A204.1 (cell line): Measurements from ENCODE around the gene ABCC9.

Experiments
- FAIRE-seq: peaks from 2 replicates; lab custom pipeline; 2012; peaks lifted over from hg19 to GRCh38; lab: Jason Lieb, UNC

ABCC9 gene

DNA sequence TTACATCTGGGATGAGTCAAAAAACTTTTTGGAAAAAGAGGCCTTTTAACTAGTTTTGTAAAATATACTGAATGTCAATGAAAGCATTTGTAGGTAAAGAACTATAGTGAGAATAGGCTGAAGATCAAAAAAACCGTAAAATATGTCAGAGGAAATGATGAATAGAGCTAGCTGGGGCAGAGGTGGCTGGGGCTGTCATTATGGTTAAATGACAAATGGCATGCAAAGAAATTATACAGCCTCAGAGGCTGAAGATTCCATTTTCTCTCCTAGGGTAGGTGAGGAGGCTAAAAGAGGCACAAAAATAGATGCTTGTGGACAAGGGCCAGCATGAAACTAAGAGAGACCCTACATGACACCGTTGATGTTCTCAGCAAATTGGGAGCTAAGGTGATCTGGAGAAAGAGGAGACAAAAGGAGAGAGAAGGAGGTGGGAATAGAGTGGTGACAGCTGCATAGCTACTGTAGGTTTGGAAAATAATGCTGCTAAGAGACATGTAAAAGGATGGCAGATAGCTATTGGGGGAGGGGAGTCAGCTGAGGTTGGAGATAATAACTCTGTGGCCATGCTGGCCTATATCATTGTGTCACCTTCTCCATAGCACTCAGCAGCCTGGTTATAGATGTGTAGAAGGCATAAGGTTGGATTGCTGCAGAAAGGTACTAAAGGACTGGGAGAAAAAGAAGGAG, 63.8 kb downstream of the ABCC9 start:
- no peak for FAIRE-seq

DNA sequence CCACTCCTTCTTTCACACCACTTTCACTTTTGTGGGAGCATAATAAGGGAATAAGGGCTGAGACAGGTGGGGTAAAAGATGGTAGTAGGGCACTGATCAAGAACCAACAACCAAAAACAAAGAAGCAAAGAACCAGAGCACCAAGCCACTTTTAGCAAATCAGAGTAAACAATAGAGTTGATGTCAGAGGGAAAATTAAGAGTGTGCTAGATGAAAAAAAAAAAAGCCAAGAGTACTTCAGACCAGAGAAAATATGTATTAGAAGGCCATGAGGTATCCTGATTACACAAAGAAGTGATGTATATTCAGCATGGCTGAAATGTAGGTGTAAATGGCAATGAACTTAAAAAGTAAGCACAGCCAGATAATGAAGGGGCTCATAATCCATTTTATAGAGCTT, 75.4 kb downstream of the ABCC9 start:
- FAIRE-seq = no peak

DNA sequence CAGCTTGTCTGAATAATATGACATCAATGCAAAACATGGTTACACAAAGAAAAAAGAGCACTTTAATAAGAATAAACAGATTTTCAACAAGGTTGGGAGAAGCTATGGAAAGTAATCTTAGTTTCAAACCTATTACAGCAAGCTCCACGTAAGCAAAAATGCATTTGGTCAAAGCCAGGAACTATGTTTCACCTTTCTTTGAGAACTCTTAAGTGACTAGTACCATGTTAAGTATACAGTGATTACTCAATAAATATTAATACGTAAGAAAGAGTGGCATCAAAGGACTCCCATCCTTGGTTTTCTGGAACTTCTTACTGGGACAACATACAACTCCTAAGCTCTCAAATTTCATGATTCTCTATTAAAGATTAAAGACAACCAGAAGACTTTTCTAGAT, 80.7 kb downstream of the ABCC9 start:
- no peak for FAIRE-seq

DNA sequence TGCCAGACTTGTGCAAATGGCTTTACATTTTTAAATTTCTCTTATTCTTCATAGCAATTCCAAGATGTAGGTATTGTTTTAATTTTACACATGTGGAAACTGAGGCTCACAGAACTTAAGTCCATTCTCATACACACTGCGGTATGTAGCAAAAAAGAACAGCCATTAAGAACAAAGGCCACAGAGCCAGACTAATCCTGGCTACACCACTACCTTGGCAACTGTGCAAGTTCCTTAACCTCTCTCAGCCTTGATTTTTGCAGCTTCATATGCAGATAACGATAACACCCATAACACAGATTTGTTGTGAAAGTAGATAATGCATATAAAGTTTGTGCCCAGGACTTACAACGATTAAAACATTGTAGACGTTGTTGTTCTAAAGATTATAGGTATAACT, 81.1 kb downstream of the ABCC9 start:
- no peak for FAIRE-seq

DNA sequence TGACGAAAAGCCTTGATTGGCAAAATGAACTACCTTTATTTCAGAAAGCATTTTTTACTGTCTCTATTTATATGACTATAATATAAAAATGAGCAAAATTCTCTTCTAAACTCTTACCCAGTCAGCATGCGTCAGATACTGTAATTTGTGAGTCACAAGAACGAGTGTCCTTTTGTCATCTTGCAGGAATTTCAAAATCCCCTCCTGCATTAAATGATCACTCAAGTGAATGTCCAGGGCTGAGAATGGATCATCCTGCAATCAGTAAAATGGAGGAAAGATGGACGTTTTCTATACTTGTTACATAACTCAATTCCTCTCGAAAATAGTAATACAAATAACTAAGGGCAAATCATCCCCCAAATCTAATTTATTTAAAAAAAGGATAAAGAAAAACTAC, 89.0 kb downstream of the ABCC9 start:
- no peak for FAIRE-seq

DNA sequence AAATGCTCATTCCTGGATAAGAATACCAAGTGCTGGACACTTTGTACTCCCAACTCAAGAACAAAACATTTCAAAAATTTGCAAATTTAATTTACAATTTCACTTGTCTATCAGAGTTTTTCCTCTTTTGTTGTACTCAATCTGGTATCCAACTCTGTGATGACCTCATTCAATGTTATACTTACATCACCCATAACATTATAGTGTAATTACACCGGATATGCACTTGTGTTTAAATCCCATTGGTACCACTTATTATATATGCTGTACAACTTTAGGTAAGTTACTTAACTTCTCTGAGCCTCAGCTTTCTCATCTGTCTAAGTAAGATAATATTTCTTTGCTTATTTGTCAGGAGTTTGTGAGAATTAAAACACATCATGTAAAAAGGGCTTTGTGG, 90.1 kb downstream of the ABCC9 start:
- FAIRE-seq = no peak

DNA sequence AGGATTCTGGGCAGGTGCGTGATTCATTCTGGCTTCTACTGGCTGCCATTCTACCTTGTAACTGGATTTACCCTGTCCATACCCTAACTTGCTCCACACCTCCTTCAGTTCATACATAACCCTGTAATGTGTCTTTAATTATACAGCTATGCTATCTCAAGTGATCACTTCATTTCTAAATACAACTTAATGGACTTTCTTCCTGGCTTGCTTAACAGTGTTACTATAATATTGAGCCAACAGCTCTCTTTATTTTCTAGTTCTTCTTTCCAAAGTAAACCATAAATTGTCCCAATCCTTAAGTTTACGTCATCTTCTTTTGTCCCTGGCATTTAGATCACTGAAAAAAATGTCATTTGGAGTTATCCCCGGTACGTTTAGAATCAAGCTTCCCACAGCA, 90.8 kb downstream of the ABCC9 start:
- no peak for FAIRE-seq

DNA sequence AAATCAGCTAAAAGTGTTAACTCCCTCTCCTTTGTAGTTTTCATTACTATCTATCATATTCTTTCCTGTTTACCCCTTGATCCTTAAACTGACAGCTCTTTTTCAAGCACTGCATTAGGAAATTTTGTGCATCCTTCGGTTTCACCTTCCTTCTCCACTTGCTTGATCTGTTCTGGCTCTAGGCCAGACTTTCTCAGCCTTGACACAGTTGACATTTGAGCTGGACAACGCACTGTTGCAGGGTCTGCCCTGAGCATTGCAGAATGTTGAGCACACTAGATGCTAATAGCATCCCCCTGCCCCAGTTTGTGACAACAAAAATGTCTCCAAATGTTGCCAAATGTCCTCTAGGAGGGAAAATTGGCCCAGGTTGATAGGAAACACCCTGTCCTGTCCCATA, 91.3 kb downstream of the ABCC9 start:
- no peak for FAIRE-seq

DNA sequence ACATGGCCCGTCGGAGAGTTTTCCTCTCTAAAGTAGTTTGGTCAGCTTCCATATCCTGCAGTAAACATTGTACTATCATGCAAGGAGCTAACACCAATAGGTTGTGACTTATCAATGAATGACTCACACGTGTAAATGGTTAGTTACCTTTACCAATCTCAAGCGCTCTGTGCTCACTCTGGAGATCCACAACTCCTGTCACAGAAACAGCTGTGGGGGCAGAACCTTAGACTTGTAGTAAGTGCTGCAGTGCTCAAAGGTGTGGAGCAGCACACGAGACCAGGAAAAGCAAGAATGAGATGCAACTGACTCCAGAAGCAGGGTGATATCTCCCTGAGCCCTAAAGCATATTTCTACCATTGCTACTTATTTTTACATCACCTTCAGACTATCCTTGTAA, 93.0 kb downstream of the ABCC9 start:
- no peak for FAIRE-seq

DNA sequence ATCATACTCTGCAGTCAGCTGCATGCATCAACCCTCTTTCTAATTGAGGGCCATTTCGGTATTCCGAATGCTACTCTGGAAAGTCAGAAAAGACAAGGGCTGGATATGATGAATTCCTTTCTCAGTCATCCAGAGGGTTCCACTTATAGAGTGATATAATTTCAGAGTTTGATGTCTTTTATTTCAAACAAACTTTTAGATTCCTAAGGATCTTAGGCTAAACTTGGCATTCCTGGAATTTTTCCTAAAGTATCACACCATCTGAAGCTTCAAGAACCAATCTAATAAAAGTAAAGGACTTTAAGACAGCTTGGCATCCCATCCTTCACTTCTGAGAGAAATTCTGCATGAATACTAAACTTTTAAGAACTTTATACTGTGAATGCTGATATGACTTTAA, 97.4 kb downstream of the ABCC9 start:
- FAIRE-seq = no peak

DNA sequence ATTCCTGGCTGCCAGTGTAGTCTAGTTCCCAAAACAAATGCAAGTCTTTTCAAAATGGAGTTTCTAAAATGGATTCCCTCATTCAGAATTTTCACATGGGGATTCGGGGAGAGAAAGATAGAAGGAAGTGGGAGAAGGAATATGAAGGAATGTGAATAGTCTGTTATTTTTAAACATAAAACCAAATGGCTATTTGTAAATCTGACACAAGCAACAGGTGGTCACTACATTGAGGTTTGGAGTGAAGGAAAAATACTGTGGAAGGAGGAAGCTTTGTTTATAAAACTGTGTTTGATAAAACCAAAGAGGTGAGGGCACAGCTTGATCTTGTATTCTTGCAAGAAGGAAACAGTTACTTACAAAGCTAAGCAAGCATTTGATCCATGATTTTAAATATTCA, 101.5 kb downstream of the ABCC9 start:
- no peak for FAIRE-seq

DNA sequence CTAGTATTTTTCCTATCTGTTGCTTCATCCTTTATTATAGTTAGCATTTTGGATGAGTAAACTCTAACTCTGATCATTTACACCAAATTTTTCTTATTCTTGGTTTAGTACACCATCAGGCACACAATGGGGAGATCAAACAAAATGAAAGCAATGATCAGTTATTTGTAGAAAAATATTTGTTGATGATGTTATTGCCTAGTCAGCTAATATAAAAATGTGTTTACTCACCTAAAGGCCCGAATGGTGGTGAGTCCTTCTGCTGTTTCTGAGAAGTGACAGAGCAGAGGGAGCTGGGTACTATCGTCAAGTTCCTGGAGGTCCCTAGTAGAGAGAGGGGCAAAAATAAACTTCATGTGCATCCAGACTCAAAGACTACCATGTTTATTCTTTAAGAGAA, 103.4 kb downstream of the ABCC9 start:
- no peak for FAIRE-seq

DNA sequence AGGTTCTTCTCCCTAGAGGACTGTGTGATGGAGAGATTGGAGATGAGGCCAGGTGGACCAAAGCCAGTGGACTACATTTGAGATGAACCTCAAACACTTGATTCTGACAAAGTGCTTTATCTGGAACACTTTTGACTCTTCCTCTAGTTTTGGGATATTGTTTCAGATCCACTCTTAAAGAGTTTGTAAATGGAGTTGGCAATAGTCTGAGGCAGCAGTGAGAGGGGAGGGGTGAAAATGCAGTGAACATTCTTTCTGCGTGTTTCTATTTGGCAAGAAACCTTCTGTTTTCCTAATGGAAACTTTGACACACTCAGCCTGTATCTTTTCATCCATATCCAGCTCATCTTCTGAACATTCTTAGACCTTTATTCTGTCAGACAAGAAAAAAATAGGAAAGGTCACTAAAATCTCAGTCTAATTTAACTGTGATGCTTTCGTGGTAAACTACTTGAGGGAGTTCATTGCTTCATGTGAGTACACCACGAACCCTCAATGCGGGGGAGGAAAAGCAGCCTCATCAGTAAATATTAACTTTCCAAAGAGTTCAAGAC, 109.4 kb downstream of the ABCC9 start:
- FAIRE-seq = no peak

DNA sequence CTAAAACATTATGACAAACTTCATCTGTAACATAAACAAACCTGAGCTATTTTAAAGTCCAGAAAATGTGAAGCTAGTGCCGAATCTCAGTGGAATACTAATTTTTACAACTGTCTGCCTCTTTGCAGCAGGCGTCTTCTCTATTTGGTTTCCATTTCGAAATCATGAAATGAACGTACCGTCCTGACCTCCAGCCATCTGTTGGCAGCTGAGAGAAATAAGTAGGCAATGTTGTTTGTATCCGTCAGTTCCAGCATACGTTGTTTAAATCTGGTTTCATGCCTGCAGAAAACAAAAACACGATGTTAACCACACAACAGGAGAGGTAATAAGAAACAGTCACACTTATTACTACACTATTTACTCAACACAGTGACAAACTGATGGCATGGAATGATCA, 112.4 kb downstream of the ABCC9 start:
- no peak for FAIRE-seq

DNA sequence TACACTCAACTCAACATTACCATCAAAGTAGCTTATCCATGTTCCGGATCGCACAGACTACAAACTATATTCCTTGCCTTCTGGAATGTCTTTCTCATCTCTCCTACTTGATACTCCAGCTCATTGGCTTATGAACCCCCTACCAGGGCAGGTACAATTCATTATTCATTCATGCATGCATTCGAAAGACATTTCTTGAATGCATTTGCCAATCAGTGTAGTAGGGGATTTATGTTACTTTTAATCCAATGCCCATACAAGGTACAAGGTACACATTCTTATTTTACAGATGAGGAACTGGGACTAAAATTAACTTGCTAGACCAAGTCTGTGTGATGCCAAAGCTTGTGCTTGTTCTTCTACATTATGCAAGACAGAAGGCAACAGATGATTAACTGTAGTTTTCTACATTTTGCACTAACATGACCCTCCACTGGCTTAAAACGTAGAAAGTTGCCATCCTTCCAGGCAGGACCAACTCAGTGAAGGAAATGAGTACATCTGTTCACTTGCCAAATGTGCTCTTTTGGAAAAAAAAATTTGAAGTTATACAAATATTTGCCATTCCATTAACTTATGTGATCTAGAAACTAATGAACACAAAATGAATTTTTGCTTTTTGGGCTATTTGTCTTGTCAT, 113.0 kb downstream of the ABCC9 start:
- no peak for FAIRE-seq

DNA sequence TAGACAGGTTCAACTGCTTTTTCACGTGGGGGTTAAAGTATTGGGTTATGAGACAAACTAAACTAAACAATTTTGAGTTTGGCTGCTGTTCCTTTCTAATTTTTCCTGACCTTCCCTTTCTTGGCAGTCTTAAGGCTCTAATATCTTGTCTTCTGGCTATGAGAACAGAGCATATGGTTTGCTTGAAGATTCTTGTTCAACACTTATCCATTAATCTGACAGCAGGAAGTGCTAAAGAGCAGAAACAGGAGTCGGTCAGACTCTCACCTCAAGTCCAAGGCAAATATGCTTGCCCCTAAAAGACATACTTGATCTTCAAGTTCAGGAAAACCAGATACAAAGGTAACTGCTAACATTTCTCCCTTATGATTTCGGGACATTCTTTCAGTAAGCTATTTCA, 114.1 kb downstream of the ABCC9 start:
- FAIRE-seq = no peak

DNA sequence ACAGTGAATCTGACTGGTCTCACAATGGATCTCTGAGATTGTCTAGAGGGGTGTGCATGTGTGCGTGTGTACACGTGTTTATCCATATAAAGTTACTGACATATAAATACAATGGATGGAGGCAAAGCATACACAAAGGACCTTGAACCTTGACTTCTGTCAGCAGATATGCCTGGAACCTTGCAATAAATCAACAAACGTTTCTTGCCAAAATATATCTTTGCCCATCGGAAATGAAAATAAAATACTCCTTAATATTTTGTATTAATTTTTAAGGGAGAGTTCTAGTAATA, 114.7 kb downstream of the ABCC9 start:
- FAIRE-seq = no peak

DNA sequence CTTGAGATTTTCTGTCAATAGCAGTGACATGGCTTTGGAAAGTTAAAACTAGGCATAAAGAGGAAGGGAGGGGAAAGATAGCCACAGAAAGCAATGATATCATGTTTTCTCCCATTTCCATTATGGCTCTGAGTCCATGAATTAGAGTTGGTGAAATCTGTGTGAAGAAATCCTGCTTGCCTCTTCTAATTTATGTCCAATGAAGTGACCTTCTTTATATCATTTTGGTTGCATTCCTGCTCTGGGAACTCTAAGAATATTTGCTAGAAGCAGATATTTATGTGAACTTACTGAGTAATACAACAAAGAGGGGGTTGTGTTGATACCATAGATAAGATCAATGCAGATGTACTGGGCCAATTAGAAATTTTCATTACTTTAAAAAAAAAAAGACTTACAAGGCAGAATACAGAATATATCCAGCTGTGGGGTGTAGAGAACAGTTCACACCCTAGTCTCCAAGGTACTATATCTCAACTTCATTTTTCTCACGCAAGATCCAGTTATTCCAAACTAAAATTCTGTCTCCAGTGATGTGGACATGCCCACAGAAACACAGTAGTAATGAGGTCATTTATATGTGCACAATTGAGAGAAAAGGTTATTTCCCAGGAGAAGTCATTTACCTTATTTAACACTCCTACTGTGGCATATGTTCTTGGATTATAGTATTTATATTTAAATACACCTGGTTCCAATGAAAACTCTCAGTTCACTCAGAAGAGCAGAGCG, 115.2 kb downstream of the ABCC9 start:
- FAIRE-seq = no peak

DNA sequence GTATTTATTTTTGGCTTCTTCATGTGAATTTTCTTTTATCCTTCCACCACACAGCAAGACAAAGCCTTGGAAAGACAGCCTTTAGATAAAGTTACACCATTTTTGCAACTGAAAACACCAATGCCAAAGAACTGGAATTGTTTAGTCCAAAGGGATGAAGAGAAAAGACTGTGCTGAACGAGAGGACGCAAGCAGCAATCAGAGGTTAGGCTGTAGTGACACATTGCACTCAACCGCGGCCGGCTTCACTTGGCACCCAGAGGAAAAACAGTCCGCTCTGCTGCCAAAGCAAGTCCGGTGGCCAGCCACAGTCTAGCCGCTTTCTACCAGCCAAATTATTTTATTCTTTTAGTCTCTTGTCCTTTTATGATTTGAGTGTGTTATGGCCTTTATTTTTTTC, 117.6 kb downstream of the ABCC9 start:
- no peak for FAIRE-seq

DNA sequence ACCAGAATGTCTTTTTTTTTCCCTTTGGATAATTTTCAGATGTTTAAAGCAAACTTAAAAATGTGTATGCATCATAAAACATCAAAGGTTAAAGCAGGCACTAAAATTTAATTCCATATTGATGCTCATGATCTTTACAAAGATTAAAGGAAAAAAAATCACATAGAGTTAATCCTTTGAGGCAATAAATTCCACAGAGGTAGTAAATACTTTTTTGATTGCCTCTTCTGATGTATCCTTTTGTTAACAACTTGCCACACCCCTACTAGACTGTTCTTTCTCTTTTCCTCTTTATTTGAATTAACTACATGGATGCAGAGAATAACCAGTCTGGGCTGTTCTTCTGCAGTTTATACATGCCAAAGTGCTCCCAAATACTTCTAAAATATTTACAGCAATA, 121.5 kb downstream of the ABCC9 start:
- FAIRE-seq = no peak

DNA sequence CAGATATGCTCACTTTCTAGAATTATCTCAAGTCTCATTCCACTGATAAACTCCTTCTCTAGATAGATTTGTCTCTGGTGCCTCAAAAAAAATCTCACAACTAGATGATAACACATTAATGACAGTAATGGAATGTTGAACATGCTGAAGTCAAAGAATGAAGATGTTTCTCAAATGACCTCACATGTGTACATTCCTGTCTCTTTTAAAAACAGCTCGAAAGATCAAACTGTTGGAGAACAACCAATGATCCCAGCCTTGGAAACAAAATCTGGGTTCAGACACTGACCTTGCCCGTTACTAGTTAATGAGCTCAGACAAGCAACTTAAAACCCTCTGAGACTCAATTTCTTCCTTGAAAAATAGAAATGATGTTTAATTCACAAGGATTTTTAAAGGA, 122.0 kb downstream of the ABCC9 start:
- FAIRE-seq = no peak

DNA sequence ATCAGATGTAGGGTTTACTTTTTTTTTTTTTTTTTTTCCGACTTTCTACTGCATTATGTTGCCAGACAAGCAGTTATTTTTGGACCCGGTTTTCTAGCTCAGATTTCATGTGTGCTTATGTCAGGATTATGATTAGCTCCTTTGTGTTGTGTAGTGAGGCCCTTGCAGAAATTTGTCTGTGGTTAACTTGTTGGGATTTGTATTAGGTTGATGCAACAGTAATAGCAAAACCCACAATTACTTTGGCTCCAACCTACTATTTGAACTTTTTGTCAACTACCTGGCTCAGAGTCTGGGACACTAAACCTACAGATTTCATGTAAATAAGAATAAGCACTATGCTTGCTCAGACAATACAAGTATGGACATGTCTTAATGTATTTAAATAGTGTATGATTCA, 122.6 kb downstream of the ABCC9 start:
- no peak for FAIRE-seq

DNA sequence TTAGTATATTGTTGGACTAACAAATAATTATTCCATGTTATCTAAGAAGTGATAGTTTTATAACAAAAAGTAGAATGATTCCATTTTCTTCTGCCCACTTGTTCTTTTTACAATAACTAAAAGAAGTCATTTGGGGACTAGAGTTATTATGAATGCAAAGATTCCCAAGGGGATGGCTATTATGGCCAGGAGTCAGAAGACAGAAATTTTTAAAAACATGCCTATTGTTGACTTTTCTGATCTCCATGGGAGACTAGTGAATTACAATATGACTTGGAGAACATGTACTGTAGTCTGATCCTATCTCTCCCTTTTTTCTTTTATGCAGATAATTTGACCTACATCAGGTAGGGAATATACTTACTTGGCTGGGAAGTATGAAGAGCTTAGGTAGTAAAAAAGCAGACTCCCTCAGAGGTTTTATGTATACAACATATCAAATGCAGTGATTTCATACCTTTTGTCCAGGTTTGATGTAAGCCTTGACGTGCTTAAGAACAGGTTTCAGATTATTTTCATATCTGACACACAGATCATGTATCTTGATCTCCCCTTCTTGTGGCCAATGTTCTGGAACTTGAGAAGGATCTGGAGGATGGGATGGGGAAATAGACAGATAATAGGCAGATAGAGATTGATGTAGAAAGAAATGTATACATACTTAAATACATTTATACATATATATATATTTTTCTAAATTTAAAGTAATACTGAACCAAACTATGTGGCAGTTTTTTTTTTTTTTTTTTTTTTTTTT, 125.7 kb downstream of the ABCC9 start:
- no peak for FAIRE-seq
